GM19372 (cell line): ENCODE data around the gene CCDC7.
"Not testable (repeated sequence)": the region's sequence is repeated elsewhere in the genome, so short reads cannot be mapped to it uniquely, and the experiment has no call there.

ENCODE experiments used
- ATAC-seq: cut with Tn5 transposase; IDR thresholded peaks from one replicate; pipeline ENCODE4 v1.9.1; 2021; ENCODE audit warnings: mild to moderate bottlenecking, low read depth, moderate library complexity; ENCODE audit not compliant: unreplicated experiment

The CCDC7 gene

DNA sequence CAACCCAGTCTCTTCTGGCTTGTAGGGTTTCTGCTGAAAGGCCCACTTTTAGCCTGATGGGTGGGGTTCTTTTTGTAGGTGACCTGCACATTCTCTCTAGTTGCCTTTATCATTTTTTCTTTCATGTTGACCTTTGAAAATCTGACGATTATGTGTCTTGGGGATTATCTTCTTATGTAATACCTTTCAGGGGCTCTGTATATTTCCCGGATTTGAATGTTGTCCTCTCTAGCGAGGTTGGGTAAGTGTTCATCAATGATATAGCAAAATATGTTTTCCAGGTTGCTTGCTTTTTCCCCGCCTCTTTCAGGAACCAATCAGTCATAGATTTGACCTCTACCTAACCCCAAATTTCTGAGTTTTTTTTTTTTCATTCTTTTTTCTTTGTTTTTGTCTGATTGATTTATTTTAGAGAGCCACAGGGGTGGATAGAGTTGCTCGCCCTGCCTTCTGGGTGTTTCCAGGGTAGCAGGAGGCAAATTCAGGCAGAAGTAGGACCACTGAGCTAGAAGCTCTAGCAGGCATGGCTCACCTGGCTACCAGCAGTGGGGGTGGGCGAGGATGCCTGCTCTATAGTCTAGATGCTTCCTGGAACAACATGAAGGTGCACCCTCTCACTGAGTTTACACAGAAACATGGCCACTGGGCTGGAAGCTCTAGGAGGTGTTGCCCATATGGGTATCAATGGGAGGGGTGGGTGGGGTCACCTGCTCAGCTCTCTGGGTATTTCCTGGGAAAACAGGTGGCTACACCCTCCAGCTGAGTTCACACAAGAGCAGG, 94.9 kb downstream of the CCDC7 start:
- no peak for ATAC-seq

- no peak for ATAC-seq
Measured at GRCh38 chr10:32548208-32548607, 102.3 kb downstream of the CCDC7 start.

DNA sequence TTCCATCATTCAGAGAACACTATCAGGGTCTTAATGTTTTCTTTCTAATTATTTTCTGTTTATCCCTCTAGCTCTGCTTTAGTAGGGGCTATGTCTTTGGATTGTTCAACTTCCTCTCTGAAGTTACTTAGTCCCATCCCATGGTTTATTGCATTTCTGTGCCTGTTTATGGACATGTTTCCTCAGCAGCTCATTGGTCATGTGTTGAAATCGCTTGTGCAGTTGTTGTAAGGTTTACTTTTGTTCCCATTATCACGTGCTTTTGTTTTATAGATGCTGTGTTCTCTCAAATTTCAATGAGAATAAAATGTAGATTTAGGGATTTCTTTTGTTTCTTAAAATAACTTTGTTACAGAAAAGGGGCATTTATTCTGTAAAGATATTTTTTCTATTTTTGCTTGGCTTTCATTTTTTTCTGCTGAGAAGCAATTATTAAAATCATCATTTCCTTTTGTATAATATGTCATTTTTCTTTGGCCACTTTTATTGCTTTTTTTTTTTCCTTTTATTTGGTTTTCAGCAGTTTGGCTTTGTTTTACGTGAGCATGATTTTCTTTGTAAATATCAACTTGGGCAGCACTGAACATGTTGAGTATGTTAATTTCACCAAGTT, 110.9 kb downstream of the CCDC7 start:
- ATAC-seq = no peak

DNA sequence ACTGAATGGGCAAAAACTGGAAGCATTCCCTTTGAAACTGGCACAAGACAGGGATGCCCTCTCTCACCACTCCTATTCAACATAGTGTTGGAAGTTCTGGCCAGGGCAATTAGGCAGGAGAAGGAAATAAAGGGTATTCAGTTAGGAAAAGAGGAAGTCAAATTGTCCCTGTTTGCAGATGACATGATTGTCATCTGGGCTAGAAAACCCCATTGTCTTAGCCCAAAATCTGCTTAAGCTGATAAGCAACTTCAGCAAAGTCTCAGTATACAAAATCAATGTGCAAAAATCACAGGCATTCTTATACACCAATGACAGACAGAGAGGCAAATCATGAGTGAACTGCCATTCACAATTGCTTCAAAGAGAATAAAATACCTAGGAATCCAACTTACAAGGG, 116.8 kb downstream of the CCDC7 start:
- not testable (repeated sequence) for ATAC-seq

DNA sequence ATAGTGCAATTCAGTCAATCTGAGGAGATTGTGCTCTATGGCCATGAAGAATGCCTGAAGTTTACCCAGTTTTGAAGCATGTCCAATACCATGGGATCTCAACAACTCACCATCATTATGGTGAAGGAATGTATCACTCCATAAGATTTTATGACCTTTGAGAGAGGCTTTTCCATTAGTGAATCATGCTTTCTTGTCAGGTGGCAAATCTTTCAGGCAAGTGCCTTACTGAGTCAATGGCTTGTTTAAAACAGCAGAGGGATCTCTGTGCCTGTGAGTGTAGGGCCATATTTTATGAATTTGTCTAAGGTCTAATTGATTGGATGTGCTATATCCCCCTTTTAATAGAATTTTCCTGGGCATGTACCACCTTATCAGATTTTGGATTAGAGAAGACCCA, 131.5 kb downstream of the CCDC7 start:
- no peak for ATAC-seq

DNA sequence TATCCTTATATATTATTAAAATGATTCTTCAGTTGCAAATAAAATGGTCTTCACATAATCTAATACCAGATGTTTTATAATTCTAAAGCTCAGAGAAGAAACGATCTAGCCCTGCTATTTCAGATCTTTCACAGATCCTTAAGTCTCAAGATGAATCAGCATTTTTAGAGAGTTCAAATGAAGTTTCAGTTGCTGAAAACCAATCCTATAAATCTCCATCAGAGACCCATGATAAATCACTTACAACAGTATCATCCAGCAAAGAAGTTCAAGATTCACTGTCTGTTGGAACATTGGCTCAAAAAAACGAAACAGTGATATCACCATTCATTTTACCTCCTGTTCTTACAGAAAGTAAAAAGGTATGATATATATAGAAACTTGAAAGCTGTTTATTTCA, 137.0 kb downstream of the CCDC7 start:
- no peak for ATAC-seq

DNA sequence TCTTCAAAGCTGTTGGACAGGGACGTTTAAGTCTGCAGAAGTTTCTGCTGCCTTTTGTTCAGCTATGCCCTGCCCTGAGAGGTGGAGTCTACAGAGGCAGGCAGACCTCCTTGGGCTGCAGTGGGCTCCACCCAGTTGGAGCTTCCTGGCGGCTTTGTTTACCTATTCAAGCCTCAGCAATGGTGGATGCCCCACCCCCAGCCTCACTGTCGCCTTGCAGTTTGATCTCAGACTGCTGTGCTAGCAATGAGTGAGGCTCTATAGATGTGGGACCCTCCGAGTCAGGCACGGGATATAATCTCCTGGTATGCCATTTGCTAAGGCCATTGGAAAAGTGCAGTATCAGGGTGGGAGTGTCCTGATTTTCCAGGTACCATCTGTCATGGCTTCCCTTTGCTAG, 152.1 kb downstream of the CCDC7 start:
- ATAC-seq = not testable (repeated sequence)

GRCh38 chr10:32600317-32600716, 154.4 kb downstream of the CCDC7 start:
- ATAC-seq = no peak

DNA sequence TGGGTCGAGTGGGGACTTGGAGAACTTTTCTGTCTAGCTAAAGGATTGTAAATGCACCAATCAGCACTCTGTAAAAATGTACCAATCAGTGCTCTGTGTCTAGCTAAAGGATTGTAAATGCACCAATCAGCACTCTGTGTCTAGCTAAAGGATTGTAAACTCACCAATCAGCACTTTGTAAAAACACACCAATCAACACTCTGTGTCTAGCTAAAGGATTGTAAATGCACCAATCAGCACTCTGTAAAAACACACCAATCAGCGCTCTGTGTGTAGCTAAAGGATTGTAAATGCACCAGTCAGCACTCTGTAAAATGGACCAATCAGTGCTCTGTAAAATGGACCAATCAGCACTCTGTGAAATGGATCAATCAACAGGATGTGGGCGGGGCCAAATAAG, 155.6 kb downstream of the CCDC7 start:
- ATAC-seq = not testable (repeated sequence)

- no peak for ATAC-seq
Measured at GRCh38 chr10:32605787-32606186, 159.8 kb downstream of the CCDC7 start.

DNA sequence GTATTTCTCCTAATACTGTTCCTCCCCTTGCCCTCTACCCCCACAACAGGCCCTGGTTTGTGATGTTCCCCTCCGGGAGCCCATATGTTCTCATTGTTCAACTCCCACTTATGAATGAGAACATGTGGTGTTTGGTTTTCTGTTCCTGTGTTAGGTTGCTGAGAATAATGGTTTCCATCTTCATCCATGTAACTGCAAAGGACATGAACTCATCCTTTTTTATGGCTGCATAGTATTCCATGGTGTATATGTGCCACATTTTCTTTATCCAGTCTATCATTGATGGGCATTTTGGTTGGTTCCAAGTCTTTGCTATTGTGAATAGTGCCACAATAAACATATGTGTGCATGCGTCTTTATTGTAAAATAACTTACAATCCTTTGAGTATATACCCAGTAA, 164.6 kb downstream of the CCDC7 start:
- ATAC-seq = not testable (repeated sequence)

DNA sequence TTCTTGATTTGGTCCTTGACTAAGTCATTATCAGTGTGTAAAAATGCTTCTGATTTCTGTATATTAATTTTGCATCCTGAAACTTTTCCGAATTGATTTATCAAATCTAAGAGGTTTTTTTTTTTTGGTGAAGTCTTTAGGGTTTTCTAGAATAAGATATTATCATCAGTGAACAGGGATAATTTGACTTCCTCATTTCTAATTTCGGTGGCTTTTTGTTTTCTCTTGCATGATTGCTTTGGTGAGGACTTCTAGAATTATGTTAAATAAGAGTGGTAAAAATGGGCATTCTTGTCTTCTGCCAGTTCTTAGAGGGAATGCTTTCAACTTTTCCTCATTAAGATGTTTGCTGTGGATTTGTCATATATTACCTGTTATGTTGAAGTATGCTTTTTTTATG, 170.5 kb downstream of the CCDC7 start:
- ATAC-seq = no peak

DNA sequence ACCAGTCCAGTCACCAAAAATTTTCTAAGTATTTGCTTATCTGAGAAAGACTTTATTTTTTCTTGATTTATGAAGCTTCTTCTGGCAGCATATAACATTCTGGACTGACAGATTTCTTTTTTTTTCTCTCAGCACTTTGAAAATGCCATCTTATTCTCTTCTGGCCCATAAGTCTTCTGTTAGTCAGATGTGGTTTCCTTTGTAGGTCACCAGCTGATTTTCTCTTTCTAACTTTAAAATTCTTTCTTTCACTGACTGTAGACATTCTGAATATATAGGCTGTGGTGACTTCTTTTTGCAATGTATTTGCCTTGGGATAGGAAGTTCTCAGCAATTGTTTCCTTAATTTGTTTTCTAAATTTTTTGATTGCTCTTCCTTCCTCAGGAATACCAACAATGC, 172.5 kb downstream of the CCDC7 start:
- no peak for ATAC-seq

- no peak for ATAC-seq
Measured at GRCh38 chr10:32621969-32622368, 176.0 kb downstream of the CCDC7 start.

- no peak for ATAC-seq
Measured at GRCh38 chr10:32622409-32622808, 176.5 kb downstream of the CCDC7 start.

GRCh38 chr10:32627183-32627582, 181.2 kb downstream of the CCDC7 start:
- no peak for ATAC-seq

GRCh38 chr10:32629910-32630309, 184.0 kb downstream of the CCDC7 start:
- no peak for ATAC-seq

DNA sequence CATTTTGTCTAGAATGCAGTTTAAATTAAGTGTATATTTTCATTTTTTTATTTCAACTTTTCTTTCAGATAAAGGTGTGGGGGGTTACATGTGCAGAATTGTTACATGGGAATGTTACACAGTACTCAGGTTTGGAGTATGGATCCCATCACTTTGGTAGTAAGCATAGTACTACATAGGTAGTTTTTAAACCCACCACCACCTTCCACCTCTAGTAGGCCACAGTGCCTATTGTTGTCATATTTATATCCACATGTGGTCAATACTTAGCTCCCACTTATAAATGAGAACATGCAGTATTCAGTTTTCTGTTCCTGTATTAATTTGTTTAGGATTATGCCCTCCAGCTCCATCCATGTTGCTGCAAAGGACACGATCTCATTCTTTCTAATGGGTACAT, 200.6 kb downstream of the CCDC7 start:
- ATAC-seq = no peak

GRCh38 chr10:32650246-32650655, 204.3 kb downstream of the CCDC7 start:
- ATAC-seq = no peak

DNA sequence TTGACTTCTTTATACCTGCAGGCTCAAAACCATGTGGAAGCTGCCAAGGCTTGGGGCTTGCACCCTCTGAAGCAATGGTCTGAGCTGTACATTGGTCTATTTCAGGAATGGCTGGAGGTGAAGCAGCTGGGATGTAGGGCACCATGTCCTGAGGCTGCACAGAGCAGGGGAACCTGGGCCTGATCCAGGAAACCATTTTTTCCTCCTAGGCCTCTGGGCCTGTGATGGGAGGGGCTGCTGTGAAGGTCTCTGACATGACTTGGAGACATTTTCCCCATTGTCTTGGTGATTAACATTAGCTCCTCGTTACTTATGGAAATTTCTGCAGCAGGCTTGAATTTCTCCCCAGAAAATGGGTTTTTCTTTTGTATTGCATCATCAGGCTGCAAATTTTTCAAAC, 211.5 kb downstream of the CCDC7 start:
- not testable (repeated sequence) for ATAC-seq

DNA sequence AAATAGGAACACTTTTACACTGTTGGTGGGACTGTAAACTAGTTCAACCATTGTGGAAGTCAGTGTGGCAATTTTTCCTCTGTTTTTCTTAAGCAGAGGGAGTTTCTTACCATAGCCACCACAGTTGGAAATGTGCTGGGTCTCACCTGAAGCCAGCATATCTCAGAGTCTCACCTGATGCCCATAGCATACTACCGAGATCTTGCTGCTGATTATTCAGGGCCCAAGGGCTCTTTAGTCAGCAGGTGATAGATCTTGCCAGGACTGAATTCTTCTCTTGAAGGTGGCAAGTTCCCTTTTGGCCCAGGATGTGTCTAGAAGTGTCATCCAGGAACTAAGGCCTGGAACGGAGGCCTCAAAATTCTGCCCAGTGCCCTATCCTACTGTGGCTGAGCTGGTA, 215.4 kb downstream of the CCDC7 start:
- no peak for ATAC-seq
